Mesodermal cell (in vitro differentiated cells): ENCODE measurements around the gene MT1A.
"Not testable (repeated sequence)": the region's sequence is repeated elsewhere in the genome, so short reads cannot be mapped to it uniquely, and the experiment has no call there.

ENCODE experiments used
- H3K27ac ChIP-seq: 2 replicates; pipeline ENCODE4 v1.7.0; 2013; ENCODE audit warnings: mild to moderate bottlenecking, low read depth, low read length, moderate library complexity; ENCODE audit not compliant: severe bottlenecking
- H3K36me3 ChIP-seq: 2 replicates; pipeline ENCODE4 v1.7.1; 2013; ENCODE audit warnings: mild to moderate bottlenecking, low read length, moderate library complexity; ENCODE audit not compliant: control insufficient read depth, insufficient read depth
- H3K4me1 ChIP-seq: one replicate; pipeline ENCODE4 v1.7.1; 2013; ENCODE audit warnings: mild to moderate bottlenecking, low read length; ENCODE audit not compliant: insufficient read depth, control insufficient read depth, poor library complexity, severe bottlenecking
- H3K4me3 ChIP-seq: 2 replicates; pipeline ENCODE4 v1.7.0; 2013; ENCODE audit warnings: low read length, control low read depth, mild to moderate bottlenecking; ENCODE audit not compliant: insufficient read depth, poor library complexity, severe bottlenecking; ENCODE audit errors: extremely low read depth
- H3K9me3 ChIP-seq: 2 replicates; pipeline ENCODE4 v1.7.1; 2013; ENCODE audit warnings: mild to moderate bottlenecking, low read length, moderate library complexity; ENCODE audit not compliant: control insufficient read depth
- WGBS, 2 experiments: methylation state at CpG; one replicate each; pipeline ENCODE4 v1.1.5; 2013; ENCODE audit warnings: missing lambda C conversion rate in 2 of 2; ENCODE audit not compliant: insufficient coverage in 2 of 2; 5-methylcytosine and 5-hydroxymethylcytosine counted together

The MT1A gene

DNA sequence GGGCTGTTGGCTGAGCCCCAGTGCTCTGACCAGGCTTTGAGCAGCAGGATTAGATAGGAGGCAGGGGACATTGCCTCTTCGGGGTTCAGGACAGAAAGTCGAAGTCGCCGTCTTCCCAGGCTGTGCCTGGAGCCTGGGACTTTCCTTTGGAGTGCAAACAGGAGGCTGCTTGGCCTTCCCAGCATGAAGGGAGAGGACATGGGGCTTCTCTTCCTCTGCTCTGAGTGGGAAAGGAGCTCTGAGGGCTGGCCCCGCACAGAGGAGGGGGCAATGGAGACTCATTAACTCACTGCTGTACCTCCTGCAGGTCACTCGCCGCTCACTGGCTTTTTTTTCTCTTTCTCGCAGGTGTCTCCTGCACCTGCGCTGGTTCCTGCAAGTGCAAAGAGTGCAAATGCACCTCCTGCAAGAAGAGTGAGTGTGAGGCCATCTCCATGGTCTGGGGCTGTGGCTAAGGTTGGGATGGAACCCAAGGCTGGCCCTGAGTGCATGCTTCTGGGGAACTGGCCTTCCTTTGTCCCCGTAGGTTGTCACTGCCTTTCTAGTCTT is 19.9 kb downstream of the MT1A start:
- Histone ChIP-seq H3K36me3 (no peaks in the 10 kb centered on the region), H3K9me3 (no peaks in the 10 kb centered on the region), H3K4me3 (no peak overlapping the region), H3K4me1 (no peaks in the 10 kb centered on the region), H3K27ac (no peak overlapping the region)
- WGBS, 2 experiments = 25 to 36% methylated on average over 8 to 9 of the region's 10 CpGs

- Histone ChIP-seq H3K9me3 (no peaks in the 10 kb centered on the region), H3K27ac (no peak overlapping the region), H3K36me3 (no peaks in the 10 kb centered on the region), H3K4me1 (no peaks in the 10 kb centered on the region), H3K4me3 (no peak overlapping the region)
- 16 to 17% methylated on average over 34 to 44 of the region's 48 CpGs for WGBS, 2 experiments
Measured at GRCh38 chr16:56662357-56663354, 24.2 kb downstream of the MT1A start.

DNA sequence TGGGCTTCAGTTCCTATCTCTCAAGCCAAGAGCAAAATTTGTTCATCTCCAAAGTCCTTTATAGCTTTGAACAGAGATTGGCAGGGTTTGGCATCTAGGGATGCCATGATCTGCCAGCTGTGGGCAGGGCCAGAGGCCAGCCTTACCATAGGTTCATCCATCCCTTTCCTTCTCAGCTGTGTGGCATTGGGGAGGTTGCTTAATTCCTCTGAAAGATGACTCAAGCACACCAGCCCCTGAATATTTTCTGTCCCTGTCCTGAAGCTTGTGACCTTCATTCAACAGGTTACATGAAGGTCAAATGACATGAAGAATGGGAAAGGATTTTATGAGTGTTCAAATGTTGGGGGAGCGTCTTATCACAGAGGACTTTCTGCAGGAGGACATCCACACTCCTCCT is 26.0 kb downstream of the MT1A start:
- no peaks in the 10 kb centered on the region for H3K9me3 ChIP-seq
- no CpG with 5 or more reads among the region's 1 CpG for WGBS, 2 experiments
- H3K36me3 ChIP-seq = no peaks in the 10 kb centered on the region
- H3K27ac ChIP-seq = no peak overlapping the region
- H3K4me1 ChIP-seq = no peaks in the 10 kb centered on the region
- H3K4me3 ChIP-seq = no peak overlapping the region

- not testable (repeated sequence) for H3K9me3 ChIP-seq, H3K4me1 ChIP-seq, H3K36me3 ChIP-seq, H3K4me3 ChIP-seq, H3K27ac ChIP-seq
- 68% methylated on average over 5 to 6 of the region's 8 CpGs for WGBS, 2 experiments
Measured at GRCh38 chr16:56665286-56666261, 27.1 kb downstream of the MT1A start.

DNA sequence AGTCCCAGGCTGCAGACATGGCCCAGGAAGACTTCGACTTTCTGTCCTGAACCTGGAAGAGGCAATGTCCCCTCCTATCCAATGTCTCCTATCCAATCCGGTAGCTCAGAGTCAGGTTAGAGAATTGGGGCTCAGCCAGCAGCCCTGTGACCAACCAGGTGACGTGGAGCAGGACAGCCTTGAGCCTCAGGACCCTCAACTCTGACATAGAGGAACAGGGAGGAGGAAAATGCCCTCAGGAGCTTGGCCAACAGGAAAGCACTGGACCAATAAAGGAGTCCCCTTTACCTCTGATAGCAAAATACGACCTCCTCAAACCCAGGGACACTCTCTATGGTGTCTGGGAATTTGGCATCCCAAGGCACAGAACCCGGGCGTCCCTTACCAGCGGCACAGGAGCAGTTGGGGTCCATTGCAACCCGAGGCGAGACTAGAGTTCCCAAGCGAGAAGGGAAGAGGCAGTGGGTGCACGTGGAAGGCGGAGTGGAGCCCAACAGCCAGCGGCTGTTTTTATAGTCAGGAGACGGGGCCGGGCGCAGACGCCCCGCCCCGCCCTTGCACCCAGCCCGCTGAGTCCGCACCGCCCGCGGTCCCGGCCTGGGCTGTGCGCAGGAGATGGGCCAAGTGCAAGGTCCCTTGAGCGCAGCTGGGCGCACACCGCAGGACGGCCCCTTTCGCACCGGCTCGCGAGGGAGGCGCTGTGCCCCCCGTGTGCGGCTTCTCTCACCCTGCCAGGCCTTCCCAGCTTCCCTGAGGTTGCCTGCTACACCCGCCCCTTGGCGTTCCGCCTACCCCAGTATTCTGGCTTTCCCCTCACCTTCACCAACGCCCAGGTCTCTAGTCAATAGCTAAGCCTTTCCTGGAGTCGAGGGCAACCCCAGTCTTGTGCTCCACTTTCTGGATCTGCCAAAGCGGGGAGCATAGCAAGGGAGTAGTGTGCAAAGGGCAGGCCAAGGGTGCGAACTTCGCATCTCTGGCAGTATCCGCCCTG is 29.4 kb downstream of the MT1A start, which contains the start of gene MT1G:
TSS of gene MT1G (minus strand) at position 485 of the 991 bp plus-strand sequence. CDS start at position 413, 72 bp downstream.
- Histone ChIP-seq H3K4me1 (no peaks in the 10 kb centered on the region), H3K4me3 (no peak within 1 kb of the TSS), H3K9me3 (no peaks in the 10 kb centered on the region), H3K27ac (no peak within 1 kb of the TSS), H3K36me3 (no peaks in the 10 kb centered on the region)
- 15 to 22% methylated on average over 39 to 45 of the region's 46 CpGs for WGBS, 2 experiments

- no peaks in the 10 kb centered on the region for H3K4me1 ChIP-seq
- 22 to 28% methylated on average over 36 of the region's 38 CpGs for WGBS, 2 experiments
- H3K4me3 ChIP-seq = no peak within 1 kb of the TSS
- no peaks in the 10 kb centered on the region for H3K36me3 ChIP-seq
- H3K9me3 ChIP-seq = no peaks in the 10 kb centered on the region
- no peak within 1 kb of the TSS for H3K27ac ChIP-seq
Measured at GRCh38 chr16:56669005-56669839, 30.8 kb downstream of the MT1A start, which contains the start of gene MT1H. Gene MT1H, plus strand, starts transcription at chr16:56669814. Its CDS starts 71 bp downstream, at chr16:56669885.

GRCh38 chr16:56669840-56670619 is 31.6 kb downstream of the MT1A start:
- H3K4me1 ChIP-seq = no peaks in the 10 kb centered on the region
- H3K9me3 ChIP-seq = no peaks in the 10 kb centered on the region
- H3K36me3 ChIP-seq = no peaks in the 10 kb centered on the region
- H3K4me3 ChIP-seq = no peak overlapping the region
- H3K27ac ChIP-seq = no peak overlapping the region
- WGBS, 2 experiments = 34 to 37% methylated on average over 15 to 17 of the region's 19 CpGs

GRCh38 chr16:56670620-56670934 is 32.1 kb downstream of the MT1A start:
- WGBS, 2 experiments = 69 to 76% methylated on average over 2 of the region's 2 CpGs
- Histone ChIP-seq H3K4me1 (no peaks in the 10 kb centered on the region), H3K36me3 (no peaks in the 10 kb centered on the region), H3K4me3 (no peak overlapping the region), H3K27ac (no peak overlapping the region), H3K9me3 (no peaks in the 10 kb centered on the region)

- not testable (repeated sequence) for H3K27ac ChIP-seq, H3K4me3 ChIP-seq, H3K36me3 ChIP-seq, H3K9me3 ChIP-seq, H3K4me1 ChIP-seq
- 60 to 63% methylated on average over 1 of the region's 2 CpGs for WGBS, 2 experiments
Measured at GRCh38 chr16:56671691-56672090, 33.2 kb downstream of the MT1A start.
